A172 (cell line): Measurements from ENCODE around the gene MMP2. TPM values are rescaled to one million over a fixed set of nuclear protein-coding genes. Genes with fewer than 3 reads are reported as not detected.

ENCODE experiments used
- DNase-seq: peaks from one replicate; pipeline ENCODE4 v3.0.0-alpha.2; 2015; ENCODE audit warnings: low spot score
- total RNA-seq: library from RNA; depleted of rRNA; stranded (reverse); fragments of >200 nt; shearing (Covaris generic); gene quantifications from 2 replicates; pipeline ENCODE4 v1.2.3, GENCODE V29; 2014; rRNA removed

Gene MMP2
- total RNA-seq, result 85.0 and 103 TPM in 2 replicates

DNA sequence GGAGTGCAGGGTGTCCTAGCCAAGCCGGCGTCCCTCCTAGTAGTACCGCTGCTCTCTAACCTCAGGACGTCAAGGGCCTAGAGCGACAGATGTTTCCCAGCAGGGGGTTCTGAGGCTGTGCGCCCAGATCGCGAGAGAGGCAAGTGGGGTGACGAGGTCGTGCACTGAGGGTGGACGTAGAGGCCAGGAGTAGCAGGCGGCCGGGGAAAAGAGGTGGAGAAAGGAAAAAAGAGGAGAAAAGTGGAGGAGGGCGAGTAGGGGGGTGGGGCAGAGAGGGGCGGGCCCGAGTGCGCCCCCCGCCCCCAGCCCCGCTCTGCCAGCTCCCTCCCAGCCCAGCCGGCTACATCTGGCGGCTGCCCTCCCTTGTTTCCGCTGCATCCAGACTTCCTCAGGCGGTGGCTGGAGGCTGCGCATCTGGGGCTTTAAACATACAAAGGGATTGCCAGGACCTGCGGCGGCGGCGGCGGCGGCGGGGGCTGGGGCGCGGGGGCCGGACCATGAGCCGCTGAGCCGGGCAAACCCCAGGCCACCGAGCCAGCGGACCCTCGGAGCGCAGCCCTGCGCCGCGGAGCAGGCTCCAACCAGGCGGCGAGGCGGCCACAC, at the start of gene MMP2:
Gene MMP2, plus strand, starts transcription at position 372 of the 603 bp plus-strand sequence. CDS start 282 bp downstream, outside the sequence.
- peak; percentile 54 for DNase-seq

DNA sequence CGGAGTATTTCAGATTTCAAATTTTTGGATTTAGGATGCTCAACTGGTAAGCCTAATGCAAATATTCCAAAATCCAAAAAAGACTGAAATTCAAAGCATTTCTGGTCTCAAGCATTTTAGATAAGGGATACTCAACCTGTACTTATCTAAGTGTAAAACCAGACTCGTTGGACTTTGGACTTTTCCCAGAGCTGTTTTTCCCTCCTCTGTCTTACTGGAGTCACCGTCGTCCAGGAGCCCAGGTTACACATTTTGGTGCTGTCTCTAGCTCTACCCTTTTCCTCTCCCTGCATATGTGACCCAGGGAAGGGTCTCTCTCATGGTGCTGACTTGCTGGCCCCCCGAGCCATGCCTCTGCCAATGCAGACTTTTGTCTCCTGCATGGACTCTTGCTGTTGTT, 46.0 kb upstream of the MMP2 start:
- no peak for DNase-seq

DNA sequence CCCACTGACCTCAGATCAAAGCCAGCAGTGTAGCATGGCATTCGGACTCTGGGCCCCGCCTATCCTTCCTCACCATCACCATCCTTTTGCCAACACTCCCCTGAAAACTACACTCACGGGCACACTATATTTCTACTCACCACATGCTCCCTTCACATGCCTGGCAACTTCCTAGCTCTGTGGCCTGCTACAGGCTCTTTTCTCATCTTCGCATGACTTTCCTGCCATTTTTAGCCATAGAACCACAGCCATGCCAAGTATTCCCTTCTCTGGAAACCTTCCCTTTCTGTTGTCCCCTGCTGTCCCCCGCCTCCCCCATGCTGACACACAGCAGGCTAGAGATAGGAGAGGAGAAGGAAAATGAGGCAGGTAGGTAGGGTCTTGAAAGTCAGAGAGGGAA, 45.5 kb upstream of the MMP2 start:
- no peak for DNase-seq

DNA sequence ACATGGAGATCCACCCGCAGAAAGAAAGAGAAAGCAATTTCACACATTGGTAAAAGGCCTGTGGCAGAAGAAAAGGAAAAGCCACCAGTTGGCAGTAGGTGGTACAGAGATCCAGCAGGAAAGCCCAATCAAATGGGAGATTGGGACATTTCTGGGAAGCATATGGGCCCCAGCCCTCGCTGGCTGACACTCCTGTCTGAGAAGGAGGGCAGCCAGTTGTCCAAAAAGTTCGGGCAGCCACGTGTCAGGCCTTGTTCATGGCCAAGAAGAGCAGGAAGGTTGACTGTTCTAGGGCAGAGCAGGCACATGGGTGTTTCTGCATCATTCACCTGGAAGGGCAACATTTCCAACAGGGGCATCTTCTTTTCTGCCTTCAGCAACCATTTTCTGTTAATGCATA, 45.0 kb upstream of the MMP2 start:
- no peak for DNase-seq

DNA sequence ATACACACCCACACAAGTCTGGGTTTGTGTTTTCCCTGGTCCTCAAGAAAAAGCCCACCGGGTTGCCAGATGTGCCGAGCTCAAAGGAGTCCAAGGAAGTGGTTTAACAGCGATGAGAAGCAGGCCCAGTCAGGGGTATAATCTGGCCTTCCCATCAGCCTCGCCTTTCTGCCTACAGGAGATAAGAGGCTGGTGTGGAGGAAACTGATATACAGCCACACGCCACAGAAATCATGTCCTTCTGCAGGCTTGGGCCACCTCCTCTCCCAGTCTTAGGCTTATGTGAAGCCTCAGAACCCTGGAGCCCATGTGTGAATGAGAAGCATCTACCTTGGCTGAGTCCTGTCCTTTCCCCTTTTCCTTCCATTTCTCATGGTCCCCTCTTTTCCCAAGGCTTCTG, 43.6 kb upstream of the MMP2 start:
- no peak for DNase-seq

DNA sequence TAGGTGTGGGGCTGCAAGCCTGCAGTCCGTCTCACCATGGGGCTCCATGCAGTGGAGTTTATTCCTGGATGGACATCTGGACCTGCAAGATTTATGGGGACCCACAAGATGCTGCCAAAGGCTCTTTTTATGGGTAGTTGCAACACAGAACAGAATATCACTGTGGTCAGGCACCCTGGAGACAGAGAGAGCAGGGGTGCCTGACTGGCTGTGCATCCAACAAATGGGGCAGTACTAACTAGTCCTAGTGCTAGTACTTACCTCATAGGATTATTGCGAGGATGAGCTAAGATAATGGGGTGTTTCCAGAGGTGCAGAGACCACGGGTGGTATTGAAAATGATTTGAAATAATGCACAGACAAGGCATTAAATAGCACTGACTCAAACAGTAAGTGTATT, 42.4 kb upstream of the MMP2 start:
- no peak for DNase-seq

DNA sequence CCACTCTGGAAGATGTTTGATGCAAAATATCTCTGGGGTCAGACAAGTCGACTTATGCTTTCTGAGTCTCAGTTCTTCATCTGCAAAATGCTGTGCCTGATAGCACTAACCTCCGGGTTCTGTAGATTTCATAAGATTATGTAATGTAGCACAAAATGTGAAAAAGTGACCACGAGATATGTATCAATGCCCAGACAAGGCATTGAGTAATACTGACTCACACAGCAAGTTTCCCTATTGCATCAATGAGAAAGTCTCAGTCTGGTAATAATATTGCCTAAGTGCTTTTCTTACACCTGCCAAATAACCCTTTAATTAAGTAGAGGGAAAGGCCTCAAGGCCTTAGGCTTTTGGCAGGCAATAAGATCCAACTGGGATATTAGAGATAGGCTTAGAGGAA, 41.4 kb upstream of the MMP2 start:
- DNase-seq, result no peak

DNA sequence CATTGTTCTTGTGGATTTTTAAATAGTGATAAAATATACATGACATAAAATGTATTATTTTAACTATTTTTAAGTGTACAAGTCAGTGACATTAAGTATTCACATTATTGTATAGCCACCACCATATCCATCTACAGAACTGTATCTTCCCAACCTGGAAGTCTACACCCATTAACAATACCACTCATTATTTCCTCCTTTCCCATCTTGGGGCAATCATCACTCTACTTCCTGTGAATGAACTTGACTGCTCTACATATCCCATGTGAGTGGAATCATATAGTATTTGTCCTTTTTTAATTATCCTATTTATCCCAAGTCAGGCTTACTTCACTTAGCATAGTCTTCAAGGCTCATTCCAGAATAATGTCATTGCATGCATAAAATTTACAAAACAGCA, 40.7 kb upstream of the MMP2 start:
- DNase-seq, result no peak

DNA sequence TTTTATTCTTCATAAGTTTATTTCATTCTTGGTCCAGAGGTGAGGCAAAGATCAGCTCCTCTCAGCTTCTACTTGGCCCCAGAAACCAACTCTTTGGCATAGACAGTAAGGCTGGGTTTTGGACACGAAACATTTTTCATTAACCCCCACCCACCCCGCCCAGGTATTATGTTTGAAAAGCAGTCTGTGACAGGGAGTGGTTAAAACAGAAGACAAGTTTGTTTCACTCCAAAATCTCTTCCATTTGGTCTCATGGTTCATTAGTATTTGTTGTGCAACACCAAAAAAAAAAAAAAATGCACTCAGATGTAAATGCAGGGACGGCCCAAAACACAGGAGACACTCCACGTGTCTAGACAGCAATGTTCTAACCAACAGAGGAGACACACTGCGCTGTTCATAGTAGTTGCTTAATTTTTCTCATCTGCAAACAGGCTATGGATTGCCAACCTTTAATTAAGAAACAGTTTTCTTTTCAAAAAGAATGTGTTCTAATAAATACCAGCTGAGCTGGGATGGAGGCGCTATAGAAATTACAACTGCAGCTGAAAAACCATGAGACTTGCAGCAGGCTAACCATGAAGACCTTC, 39.8 kb upstream of the MMP2 start:
- DNase-seq, result no peak

DNA sequence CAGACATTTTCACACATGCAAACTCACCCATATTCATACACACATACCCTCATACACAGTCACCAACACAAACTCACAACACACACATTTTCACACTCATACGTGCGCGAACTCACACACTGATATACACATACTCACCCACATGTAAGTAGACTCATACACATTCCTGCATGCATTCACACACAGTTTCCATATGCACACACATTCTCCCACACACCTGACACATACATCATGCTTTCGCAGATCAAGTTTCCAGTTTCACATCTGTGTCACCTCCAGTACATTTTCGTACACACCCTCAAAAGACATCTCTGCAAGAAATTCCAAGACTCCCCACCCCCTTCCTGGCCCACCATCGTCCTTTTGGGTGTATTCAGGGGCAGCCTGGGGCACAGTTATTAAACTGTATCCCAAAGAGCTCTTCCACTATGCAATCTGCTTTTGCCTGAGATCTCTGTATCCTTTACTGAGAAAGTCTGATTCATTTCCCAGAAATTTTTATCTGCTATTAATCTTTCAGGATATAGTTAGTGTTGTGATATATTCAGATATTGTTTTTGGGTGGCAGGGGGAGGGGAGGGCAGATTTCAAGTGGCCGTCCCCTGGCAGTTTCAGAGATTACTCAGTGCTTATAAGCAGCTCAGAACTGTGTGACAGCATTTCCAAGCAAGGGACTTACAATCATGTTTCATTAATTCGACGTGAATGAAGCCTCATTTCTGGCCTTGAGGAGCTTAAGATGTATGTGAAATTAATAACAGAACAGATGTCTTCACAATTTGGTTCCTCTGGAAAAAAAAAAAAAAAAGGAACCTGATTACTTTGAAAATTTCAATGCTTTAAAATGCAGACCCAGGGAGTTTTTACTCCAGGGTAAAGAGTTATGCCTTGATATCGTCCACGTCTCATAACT, 35.3 kb upstream of the MMP2 start:
- DNase-seq, result no peak

DNA sequence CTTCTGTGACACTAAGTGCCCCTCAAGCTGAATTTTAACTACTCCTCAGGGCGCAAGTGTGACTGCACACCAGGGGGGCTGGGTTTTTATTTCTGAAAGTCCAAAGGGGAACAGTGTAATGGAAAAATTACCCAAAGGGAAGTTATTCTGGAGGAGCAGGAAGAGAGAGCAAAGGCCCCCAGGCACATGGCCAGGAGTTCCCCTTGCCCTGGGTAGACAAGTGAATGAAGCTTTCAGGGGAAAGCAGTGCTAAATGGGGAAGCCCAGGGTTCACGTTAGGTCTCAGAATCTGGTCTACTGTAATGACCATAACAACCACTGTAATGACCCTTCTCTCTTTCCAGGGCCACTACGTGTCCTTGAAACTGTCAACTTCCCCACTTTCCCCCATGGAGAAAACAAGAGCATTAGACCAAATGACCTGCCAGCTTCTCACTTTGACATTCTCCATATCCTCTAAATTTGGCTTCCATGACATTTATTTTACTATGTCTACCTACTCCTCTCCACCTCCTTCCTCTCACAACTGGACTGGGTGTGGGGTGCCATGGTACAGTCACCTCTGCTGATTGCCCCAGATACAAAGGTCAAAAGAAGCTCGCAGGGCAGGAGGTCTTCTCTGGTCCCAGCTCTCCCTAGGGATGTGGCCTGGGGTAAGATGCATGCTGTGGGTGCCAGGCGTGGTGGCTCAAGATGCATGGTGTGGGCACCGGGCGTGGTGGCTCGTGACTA, 34.1 kb upstream of the MMP2 start:
- no peak for DNase-seq

DNA sequence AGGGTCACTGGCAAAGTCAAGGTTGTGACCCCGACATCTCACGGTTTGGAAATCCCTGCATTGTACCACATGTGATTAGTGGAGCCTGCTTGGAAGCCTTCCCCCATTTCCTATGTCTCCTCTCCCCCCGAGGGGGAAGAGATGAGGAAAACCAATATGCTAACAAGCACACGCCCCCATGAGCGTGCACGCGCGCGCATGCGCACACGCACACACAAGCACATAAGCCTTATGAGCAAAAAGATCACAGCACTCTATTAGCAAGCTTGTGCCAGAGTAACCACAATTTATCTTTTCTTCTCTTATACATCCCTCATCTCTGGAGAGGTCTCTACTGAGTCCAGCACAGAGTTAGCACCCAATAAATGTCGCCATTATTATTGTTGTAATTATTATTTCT, 31.8 kb upstream of the MMP2 start:
- DNase-seq, result no peak

DNA sequence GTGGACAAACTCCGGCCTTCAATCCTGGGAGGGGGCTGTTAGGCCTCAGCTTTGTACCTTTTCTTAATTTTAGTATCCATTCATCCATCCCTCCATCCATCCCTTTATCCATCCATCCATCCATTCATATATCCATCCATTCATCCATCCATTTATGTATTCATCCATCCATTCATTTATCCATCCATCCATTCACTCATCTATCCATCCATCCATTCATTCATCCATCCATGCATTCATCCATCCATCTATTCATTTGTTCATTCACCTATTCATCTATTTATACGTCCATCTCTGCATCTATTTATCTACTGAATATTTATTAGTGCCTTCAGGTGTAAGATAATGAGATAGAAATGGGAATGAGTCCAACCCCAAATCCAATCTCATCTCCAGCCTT, 26.0 kb upstream of the MMP2 start:
- no peak for DNase-seq

DNA sequence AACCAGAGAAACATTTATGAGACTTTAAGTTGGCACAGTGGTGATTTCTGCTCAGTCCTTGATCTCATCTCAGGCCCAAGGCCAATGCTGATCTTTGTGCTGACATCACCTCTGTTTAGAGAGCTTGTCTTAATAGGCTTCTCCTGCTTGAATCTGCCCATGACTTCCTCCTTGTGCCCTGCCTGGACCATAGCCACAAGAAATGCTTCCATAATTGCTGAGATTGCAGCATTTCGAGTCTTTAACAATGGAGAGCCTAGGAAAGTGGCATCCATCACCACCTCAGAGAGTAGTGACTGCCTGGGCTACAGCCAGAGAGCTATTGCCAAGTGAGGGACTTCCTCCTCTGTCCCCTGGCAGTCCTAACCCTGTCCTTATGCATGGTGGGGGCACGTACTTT, 25.1 kb upstream of the MMP2 start:
- no peak for DNase-seq

DNA sequence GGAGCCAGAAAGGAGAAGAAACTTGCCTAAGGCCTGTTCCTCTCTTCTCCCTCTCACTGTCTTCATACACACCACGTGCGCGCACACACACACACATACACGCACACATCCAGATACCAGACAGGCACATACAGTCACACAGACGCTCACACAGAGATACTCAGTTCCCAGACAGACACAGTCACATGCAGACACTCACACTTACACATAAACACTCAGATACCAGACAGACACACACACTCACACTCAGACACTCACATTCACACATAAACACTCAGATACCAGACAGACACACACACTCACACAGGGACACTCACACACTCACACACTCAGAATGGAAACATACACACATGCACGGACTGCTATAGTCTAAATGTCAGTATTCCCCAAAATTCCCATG, 24.1 kb upstream of the MMP2 start:
- no peak for DNase-seq

DNA sequence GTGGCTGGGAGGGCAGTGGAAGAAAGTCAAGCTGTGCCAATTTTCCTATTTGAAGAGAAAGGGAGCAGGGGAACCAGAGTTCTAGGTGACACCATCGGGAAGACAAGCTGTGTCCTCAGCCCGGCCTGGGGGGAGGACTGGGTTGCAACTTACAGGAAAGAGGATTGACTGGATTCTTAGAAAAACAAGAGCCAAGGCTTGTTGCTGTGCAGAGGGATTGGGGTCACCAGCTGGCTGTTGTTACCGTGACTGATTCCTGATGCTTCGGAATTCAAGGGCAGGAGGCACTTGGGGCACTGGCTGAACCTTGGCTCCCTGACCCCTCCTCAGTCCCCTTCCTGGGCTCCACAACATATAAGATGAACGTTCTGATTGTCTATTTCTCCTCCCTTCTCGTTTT, 16.8 kb upstream of the MMP2 start:
- no peak for DNase-seq

DNA sequence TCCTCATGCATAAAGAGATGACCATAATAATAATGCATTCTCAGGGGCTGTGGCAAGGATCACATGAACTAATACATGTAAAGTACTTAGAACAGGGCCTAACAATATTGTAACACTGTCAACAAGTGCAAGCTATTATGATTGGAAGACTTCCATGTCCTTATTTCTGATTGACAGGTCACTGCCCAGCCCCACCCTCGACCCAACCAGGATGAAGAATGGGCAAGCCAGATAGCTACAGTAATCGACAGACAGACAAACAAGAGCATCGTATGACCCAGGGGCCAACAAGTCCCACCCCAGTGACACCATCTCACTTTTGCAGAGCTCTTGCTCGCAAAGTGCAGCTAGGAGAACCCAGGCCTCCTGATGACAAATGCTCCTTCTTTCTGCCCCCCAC, 14.6 kb upstream of the MMP2 start:
- no peak for DNase-seq

DNA sequence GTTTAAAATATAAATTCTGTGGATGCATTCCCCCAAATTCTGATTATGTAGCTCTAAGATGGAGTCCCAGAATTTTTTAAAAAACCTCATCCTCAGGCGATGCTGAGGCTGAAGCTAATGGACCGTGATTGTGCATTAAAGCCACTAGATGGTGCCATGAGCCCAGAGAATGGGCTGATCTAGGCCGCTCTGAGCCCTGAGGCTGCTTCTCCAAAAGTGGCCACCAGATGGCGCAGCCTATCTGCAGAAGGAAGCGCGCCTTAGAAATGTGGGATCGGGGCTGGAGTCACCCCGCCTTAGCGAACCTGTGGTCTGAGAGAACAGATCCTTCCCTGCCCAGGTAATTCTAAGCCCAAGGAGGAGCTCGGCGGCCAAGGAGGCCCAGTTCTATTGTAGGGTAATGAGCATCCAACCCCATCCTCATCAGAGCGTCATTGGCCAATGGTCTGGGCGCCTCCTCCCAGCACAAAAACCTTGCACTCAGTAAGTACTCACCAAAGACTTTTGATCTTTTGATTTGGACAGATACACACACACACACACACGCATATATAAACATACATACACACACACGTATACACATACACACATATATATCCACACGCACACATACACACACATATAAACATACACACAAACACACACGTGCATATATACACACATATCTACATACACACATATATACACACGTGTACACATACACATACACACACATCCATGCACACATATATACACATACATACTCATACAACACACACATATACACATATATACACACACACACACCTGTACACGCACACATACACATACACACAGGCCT, 13.7 kb upstream of the MMP2 start:
- DNase-seq, result peak; percentile 81

DNA sequence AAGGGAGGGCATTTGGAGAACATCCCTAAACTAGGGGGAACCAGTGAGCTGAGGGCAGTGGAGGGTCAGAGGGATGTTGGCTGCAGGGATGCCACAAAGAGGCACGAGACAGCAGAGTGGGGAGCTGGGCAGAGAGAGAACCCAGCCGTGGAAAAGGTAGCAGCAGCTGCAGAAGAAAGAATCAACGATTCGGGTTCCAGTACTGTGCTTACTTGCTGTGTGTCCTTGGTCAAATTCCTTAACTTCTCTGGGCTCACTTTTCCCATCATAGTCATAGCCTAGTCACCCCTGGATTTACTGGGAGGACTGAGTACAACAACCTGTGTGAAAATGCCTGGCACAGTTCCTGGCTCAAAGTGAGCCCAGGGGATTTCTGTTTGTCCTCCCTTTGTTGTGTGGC, 12.8 kb upstream of the MMP2 start:
- no peak for DNase-seq

DNA sequence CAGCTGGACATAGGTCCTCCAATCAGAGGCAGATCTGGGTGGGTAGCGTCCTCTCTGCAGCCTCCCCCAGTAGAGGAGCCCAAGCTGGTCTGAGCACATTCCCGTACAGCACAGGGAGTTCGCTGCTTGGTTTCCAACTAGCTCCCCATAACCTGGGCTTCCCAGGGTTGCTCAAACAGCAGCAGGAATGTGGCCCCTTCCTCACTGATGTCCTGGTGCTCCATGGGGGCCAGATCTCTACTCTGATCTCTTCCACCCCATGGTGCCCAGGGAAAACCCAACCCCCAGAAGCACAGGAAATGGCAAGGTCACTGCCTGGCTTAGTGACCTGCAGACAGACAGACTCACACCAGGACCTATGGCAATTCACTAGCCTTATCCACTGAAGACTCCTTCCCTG, 11.1 kb upstream of the MMP2 start:
- DNase-seq, result no peak

DNA sequence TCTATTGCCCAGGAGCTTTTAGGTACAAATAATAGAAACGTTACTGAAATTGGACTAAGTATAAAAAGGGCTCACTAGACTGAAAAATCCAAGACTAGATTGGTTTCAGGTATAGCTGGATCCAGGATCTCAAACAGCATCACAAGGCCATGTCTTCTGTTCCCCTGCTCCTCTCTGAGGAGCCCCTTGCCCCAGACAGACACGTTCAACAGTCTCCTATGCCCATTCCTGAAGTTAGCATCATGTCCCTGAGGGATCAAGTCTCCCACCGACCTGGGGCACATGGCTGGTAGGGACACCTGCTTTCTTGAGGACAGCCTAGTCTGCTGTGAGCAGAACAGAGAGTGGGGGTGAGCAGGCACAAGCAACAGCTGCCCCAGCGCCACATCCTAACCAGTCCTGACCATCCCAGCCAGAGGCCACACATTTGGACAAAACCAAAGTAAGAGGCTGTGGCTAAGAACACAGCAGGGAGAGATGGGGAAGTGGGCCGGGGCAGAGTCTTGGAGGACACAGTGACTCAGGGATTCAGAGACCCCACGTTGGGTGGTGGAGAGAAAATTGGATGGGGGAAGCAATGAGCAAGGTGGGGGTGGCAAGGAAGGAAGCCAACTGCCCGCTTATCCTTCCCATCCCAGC, 10.5 kb upstream of the MMP2 start:
- no peak for DNase-seq
